Body of pancreas (tissue), 4 donors: Measurements from ENCODE around the gene CELSR1. TPM values are rescaled to one million over a fixed set of nuclear protein-coding genes. Genes with fewer than 3 reads are reported as not detected.

Experiments
- ATAC-seq: fragments of 150-250 bp; one replicate; pipeline ENCODE4 v1.9.1; 2016
- DNase-seq, 4 donors: peaks; one replicate each; pipeline ENCODE4 v3.0.0-alpha.2; 2019
- H3K27ac ChIP-seq, 4 donors: fragments of 200-600 bp; sonication (generic); 1 replicate in 3 of 4; 2 replicates in 1 of 4; pipeline versions ENCODE4 v1.5.1 to v1.6.1; 2016 to 2019; ENCODE audit warnings: mild to moderate bottlenecking in 1 of 4, mixed read lengths in 1 of 4, moderate library complexity in 1 of 4
- H3K27me3 ChIP-seq, 2 donors: fragments of 200-600 bp; sonication (generic); one replicate each; pipeline ENCODE4 v1.6.0; 2016; ENCODE audit warnings: mild to moderate bottlenecking in 1 of 2
- H3K36me3 ChIP-seq, 2 donors: fragments of 200-600 bp; sonication (generic); replicated peaks in 1 of 2; 2 replicates each; pipeline ENCODE4 v1.5.1; 2016; ENCODE audit warnings: low read depth in 2 of 2; ENCODE audit not compliant: insufficient read depth in 1 of 2
- H3K4me1 ChIP-seq: fragments of 200-600 bp; sonication (generic); one replicate; pipeline ENCODE4 v1.6.0; 2016
- H3K4me3 ChIP-seq, 2 donors: fragments of 200-600 bp; sonication (generic); 1 replicate in 1 of 2; 2 replicates in 1 of 2; pipeline ENCODE4 v1.5.1; 2016 to 2019
- H3K9me3 ChIP-seq, 3 donors: fragments of 200-600 bp; sonication (generic); 1 replicate in 2 of 3; 2 replicates in 1 of 3; pipeline ENCODE4 v1.5.1; 2016
- POLR2A ChIP-seq, 3 donors: fragments of 450-650 bp; IDR thresholded peaks; one replicate each; pipeline ENCODE4 v1.6.1; 2016; ENCODE audit warnings: antibody characterized with exemption in 3 of 3, mild to moderate bottlenecking in 2 of 3
- WGBS, 2 donors: methylation state at CpG; one replicate each; pipeline ENCODE4 v1.1.5; 2017; 5-methylcytosine and 5-hydroxymethylcytosine counted together
- intact Hi-C: fragments of 100-400 bp; cut with DNase I; formaldehyde crosslinking; loops from one replicate; pipeline ENCODE4 v1.15.1; 2023
- total RNA-seq, 2 donors: library from RNA; depleted of rRNA; stranded (reverse); fragments of >200 nt; gene quantifications; one replicate each; pipeline ENCODE4 v1.1.0, GENCODE V29; 2016
- TF ChIP-seq, protein P1 (sequence below), 7 experiments: fragments of 450-650 bp in 4 of 7; fragments of 200-600 bp in 3 of 7; sonication (generic) in 3 of 7; IDR thresholded peaks; one replicate each; pipeline ENCODE4 v1.5.1; 2016 to 2019; ENCODE audit warnings: antibody characterized with exemption in 7 of 7

Gene CELSR1
- total RNA-seq, 2 donors from 2014 or later, result 0.66 to 3.6 TPM

DNA sequence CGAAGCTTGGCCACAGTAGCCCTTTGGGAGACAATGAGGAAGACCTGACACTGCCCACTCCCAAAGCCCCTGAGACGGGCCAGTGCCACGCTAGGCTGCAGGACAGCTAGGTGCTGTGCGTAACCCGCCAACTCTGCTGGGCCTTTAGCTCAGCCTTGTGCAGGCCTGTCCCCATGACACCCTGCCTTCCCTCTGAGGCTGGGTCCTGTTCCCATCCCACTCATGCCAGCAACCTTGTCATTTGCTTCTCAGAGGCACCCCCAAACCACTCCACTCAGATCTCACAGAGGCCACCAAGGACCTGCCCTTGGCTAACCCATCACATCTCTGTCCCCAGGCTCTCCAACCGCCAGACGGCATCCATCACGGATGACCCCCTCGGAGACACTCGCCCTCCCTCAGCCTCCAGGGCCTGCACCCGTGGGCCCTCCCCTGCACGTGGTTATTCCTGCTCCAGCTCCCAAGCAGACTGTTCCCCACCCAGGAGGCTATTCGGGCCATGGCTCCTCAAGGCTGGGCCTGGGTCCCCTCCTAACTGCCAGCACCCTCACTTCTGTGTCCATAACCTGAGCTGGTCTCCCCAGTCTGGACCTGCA lies 11.1 kb downstream of the CELSR1 start:
- TF ChIP-seq, protein P1, sequence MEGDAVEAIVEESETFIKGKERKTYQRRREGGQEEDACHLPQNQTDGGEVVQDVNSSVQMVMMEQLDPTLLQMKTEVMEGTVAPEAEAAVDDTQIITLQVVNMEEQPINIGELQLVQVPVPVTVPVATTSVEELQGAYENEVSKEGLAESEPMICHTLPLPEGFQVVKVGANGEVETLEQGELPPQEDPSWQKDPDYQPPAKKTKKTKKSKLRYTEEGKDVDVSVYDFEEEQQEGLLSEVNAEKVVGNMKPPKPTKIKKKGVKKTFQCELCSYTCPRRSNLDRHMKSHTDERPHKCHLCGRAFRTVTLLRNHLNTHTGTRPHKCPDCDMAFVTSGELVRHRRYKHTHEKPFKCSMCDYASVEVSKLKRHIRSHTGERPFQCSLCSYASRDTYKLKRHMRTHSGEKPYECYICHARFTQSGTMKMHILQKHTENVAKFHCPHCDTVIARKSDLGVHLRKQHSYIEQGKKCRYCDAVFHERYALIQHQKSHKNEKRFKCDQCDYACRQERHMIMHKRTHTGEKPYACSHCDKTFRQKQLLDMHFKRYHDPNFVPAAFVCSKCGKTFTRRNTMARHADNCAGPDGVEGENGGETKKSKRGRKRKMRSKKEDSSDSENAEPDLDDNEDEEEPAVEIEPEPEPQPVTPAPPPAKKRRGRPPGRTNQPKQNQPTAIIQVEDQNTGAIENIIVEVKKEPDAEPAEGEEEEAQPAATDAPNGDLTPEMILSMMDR (IDR thresholded peaks at IDR 0.05), result no peak
- TF ChIP-seq POLR2A (IDR thresholded peaks at IDR 0.05), result no peak
- Histone ChIP-seq H3K9me3 (no peaks in the 10 kb centered on the region), H3K27me3 (no peaks in the 10 kb centered on the region), H3K36me3 (no peaks in the 10 kb centered on the region), H3K27ac (no peak overlapping the region), H3K4me1 (peaks cover 5% of the 10 kb centered on the region), H3K4me3 (no peak overlapping the region)
- intact Hi-C loops, result no loop called here
- WGBS, 2 donors, result 59 to 83% methylated on average over 8 to 13 of the region's 13 CpGs
- ATAC-seq, result no peak
- DNase-seq, result no peak

DNA sequence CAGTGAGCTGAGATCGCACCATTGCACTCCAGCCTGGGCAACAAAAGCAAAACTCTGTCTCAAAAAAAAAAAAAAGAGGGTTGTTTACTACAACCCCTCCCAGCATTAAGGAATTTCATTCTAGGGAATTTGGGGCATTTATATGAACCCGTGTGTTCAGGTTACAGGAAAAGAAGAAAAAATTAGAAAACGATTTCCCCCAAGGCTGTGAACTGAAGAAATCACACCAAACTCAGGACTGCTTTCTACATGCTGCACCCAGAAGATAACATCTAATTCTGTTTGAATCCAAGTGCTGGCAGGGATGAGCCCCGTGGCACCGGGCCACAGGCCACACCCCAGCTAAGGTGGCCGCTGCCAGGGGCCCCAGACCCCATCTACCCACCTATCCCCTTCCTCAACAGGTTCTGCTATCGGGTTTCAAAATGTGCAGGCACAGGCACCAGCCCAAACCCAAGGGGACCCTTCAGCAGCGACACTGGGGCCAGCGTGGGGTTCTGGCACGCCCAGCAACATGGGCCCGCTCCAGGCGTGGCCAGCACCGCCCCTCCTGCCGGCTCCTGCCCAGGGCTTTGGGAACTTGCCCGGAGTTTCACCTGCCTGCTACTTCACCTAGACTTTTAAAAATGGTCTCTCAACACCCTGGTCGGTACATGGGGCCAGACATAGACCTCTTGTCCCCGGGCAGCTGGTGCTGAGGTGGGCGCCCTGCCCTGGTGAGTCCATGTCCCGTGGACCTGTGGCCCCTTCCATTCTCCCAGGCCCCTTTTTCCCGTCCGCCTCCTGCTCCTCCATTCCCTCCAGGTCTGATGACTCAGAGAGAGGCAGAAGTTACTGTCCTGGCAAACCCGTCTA lies 11.8 kb downstream of the CELSR1 start:
- intact Hi-C loops, result no loop called here
- Histone ChIP-seq H3K27me3 (no peaks in the 10 kb centered on the region), H3K4me3 (no peak overlapping the region), H3K27ac (no peak overlapping the region), H3K36me3 (no peaks in the 10 kb centered on the region), H3K9me3 (no peaks in the 10 kb centered on the region), H3K4me1 (peaks cover 2% of the 10 kb centered on the region)
- WGBS, 2 donors, result 79 to 80% methylated on average over 16 to 22 of the region's 22 CpGs
- ATAC-seq (no peak), DNase-seq (no peak)
- TF ChIP-seq, protein P1 (IDR thresholded peaks at IDR 0.05), result no peak
- no peak for TF ChIP-seq POLR2A (IDR thresholded peaks at IDR 0.05)

DNA sequence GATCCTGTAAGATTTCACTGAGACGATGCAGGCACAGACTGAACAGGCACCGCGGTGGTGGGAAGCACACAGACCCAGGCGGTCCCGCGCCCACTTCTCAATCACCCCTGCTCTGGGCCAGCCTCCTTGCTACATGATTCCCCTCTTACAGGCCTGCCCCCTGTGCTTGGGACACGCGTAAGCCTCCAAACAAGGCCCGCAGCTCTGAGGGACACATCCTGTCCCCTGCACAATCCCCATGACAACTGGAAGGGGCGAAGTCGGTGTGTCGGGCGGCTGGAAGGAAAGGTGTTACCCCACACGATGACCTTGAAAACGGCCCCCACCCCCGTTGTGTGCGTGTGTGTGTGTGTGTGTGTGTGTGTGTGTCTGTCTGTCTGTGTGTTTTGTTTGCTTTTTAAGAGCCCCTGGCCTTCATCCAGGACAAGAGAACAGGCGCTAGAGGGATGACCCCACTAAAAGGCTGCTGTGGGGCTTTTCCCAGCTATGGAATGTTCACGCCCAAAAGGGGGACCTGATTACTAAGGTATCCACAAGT lies 13.1 kb downstream of the CELSR1 start:
- DNase-seq (no peak), ATAC-seq (no peak)
- Histone ChIP-seq H3K27me3 (no peaks in the 10 kb centered on the region), H3K4me3 (no peak overlapping the region), H3K36me3 (no peaks in the 10 kb centered on the region), H3K9me3 (no peaks in the 10 kb centered on the region), H3K27ac (no peak overlapping the region), H3K4me1 (no peaks in the 10 kb centered on the region)
- no peak for TF ChIP-seq POLR2A (IDR thresholded peaks at IDR 0.05)
- TF ChIP-seq, protein P1 (IDR thresholded peaks at IDR 0.05), result no peak
- 40 to 53% methylated on average over 13 to 19 of the region's 19 CpGs for WGBS, 2 donors
- intact Hi-C loops, result no loop called here

DNA sequence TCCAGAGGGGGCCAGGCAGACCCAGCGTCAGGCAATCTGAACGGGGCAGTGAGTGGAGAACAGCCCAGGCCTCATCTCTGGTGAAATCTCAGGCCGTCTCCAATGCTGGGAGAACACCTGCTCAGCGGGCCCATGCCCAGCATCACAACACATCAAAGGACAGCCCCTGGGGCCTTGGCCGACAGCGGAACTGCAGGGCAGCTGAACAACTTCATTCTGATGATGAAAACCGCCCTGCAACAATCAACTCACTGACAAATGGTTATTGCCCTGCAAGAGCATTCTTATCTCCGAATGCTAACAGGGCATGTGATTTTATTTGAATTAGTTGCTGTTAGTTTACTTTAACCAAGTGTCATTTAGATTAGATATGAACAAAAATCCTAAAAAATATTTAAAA lies 14.6 kb downstream of the CELSR1 start:
- intact Hi-C loops, result no loop called here
- Histone ChIP-seq H3K4me1 (no peaks in the 10 kb centered on the region), H3K27me3 (no peaks in the 10 kb centered on the region), H3K36me3 (no peaks in the 10 kb centered on the region), H3K27ac (no peak overlapping the region), H3K9me3 (no peaks in the 10 kb centered on the region), H3K4me3 (no peak overlapping the region)
- ATAC-seq (no peak), DNase-seq (no peak)
- no peak for TF ChIP-seq POLR2A (IDR thresholded peaks at IDR 0.05)
- TF ChIP-seq, protein P1 (IDR thresholded peaks at IDR 0.05), result no peak
- 28 to 35% methylated on average over 7 to 8 of the region's 8 CpGs for WGBS, 2 donors
